DMS 273 treated with DMSO at 0.1 percent for 48 hours (cell line): ENCODE data around the gene RBKS.

Source experiments
- DNase-seq: peaks from one replicate; lab custom pipeline; 2025; lab: John Stamatoyannopoulos, UW

The RBKS gene

GRCh38 chr2:27890146-27890923 is at the start of gene RBKS, which contains the start of gene BABAM2:
TSS of gene RBKS (minus strand) at chr2:27890387. CDS start at chr2:27890345, 42 bp downstream.
TSS of gene BABAM2 (plus strand) at chr2:27890729. CDS start at chr2:27894557, 3,828 bp downstream.
- peak; percentile 58 for DNase-seq

GRCh38 chr2:27935026-27935425 is 44.8 kb upstream of the RBKS start:
- DNase-seq = no peak

GRCh38 chr2:27932396-27932795 is 42.2 kb upstream of the RBKS start:
- DNase-seq = no peak

- DNase-seq = no peak
Observed at GRCh38 chr2:27931361-27931950, 41.3 kb upstream of the RBKS start.

- no peak for DNase-seq
Observed at GRCh38 chr2:27929916-27930486, 39.8 kb upstream of the RBKS start.

GRCh38 chr2:27925766-27926472 is 35.7 kb upstream of the RBKS start:
- DNase-seq = no peak

- DNase-seq = no peak
Observed at GRCh38 chr2:27922842-27923241, 32.7 kb upstream of the RBKS start.

- DNase-seq = no peak
Observed at GRCh38 chr2:27921880-27922547, 31.8 kb upstream of the RBKS start.

- DNase-seq = no peak
Observed at GRCh38 chr2:27921424-27921823, 31.2 kb upstream of the RBKS start.

GRCh38 chr2:27920148-27920885 is 30.1 kb upstream of the RBKS start:
- no peak for DNase-seq

GRCh38 chr2:27916293-27916995 is 26.3 kb upstream of the RBKS start:
- no peak for DNase-seq

- DNase-seq = no peak
Observed at GRCh38 chr2:27915874-27916273, 25.7 kb upstream of the RBKS start.

GRCh38 chr2:27915191-27915590 is 25.0 kb upstream of the RBKS start:
- DNase-seq = no peak

- DNase-seq = no peak
Observed at GRCh38 chr2:27914805-27915175, 24.6 kb upstream of the RBKS start.

GRCh38 chr2:27914041-27914804 is 24.0 kb upstream of the RBKS start:
- DNase-seq = no peak

GRCh38 chr2:27912512-27912911 is 22.3 kb upstream of the RBKS start:
- no peak for DNase-seq

- DNase-seq = no peak
Observed at GRCh38 chr2:27911458-27912210, 21.4 kb upstream of the RBKS start.

- no peak for DNase-seq
Observed at GRCh38 chr2:27909901-27910300, 19.7 kb upstream of the RBKS start.

GRCh38 chr2:27907547-27907946 is 17.4 kb upstream of the RBKS start:
- no peak for DNase-seq
